ENCODE results near the gene SENP7. TPM values are rescaled to one million over a fixed set of nuclear protein-coding genes. Genes with fewer than 3 reads are reported as not detected.

The SENP7 gene
- polyA plus RNA-seq, 1 of the 3 experiments (the other 2 are of a cell fraction): 2.7 TPM

GRCh38 chr3:101484805-101485620 is 28.0 kb downstream of the SENP7 start:
- Histone ChIP-seq H4K20me1 (ENCODE audit: insufficient read depth) (no peaks in the 10 kb centered on the region), H3F3A (replicated peaks; ENCODE audit: insufficient read depth) (peaks cover 2% of the 10 kb centered on the region), H3K79me2 (ENCODE audit: insufficient read depth) (peaks cover 32% of the 10 kb centered on the region), H3K4me2 (0 out of 2 replicates have a peak overlapping the region, but pooled peaks have one; percentile 38), H3K4me1 (ENCODE audit: control insufficient read depth in 1 of 2, insufficient read depth in 2 of 2, low read depth in 1 of 2, low read length in 1 of 2) (no peaks in the 10 kb centered on the region), H3K36me3 (replicated peaks in 1 of 2; ENCODE audit: control insufficient read depth in 1 of 2, insufficient read depth in 2 of 2, low read length in 1 of 2) (peaks cover 0 to 8% of the 10 kb centered on the region in 2 experiments), H2AFZ (ENCODE audit: low read depth) (no peak overlapping the region), H3K9ac (0 out of 2 replicates have a peak overlapping the region, but pooled peaks have one; percentile 13), H3K9me2 (no peaks in the 10 kb centered on the region), H3K9me3 (0 out of 2 replicates have a peak, but pooled peaks cover 4% of the 10 kb centered on the region), H3K27ac (ENCODE audit: low read depth in 2 of 2, low read length in 1 of 2) (peak overlapping the region in 1 of 2 experiments; percentile 17; a peak in 2 of 4 replicates), H3K27me3 (ENCODE audit: insufficient read depth) (no peaks in the 10 kb centered on the region), H3K4me3 (ENCODE audit: low read depth in 2 of 2, low read length in 1 of 2) (no peak overlapping the region)
- TF ChIP-seq FOSL2 (IDR thresholded peaks at IDR 0.05; ENCODE audit: borderline replicate concordance, low read depth) (peak; percentile 58; the same call in 1 of the 2 replicates), TEAD4 (IDR thresholded peaks at IDR 0.05; ENCODE audit: borderline replicate concordance, insufficient read depth) (no peak), TCF12 (IDR thresholded peaks at IDR 0.05) (peak; percentile 9; the same call in 1 of the 2 replicates), SMC3 (IDR thresholded peaks at IDR 0.05; ENCODE audit: low read depth, low read length) (no peak), GABPA (IDR thresholded peaks at IDR 0.05; ENCODE audit: low read depth) (no peak), REST (IDR thresholded peaks at IDR 0.05; ENCODE audit: low read depth, low read length) (no peak), EZH2phosphoT487 (IDR thresholded peaks at IDR 0.05; ENCODE audit: borderline replicate concordance, low read depth) (no peak)
- TF ChIP-seq, protein P1, sequence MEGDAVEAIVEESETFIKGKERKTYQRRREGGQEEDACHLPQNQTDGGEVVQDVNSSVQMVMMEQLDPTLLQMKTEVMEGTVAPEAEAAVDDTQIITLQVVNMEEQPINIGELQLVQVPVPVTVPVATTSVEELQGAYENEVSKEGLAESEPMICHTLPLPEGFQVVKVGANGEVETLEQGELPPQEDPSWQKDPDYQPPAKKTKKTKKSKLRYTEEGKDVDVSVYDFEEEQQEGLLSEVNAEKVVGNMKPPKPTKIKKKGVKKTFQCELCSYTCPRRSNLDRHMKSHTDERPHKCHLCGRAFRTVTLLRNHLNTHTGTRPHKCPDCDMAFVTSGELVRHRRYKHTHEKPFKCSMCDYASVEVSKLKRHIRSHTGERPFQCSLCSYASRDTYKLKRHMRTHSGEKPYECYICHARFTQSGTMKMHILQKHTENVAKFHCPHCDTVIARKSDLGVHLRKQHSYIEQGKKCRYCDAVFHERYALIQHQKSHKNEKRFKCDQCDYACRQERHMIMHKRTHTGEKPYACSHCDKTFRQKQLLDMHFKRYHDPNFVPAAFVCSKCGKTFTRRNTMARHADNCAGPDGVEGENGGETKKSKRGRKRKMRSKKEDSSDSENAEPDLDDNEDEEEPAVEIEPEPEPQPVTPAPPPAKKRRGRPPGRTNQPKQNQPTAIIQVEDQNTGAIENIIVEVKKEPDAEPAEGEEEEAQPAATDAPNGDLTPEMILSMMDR (IDR thresholded peaks at IDR 0.05): no peak
- TF ChIP-seq, protein P2, sequence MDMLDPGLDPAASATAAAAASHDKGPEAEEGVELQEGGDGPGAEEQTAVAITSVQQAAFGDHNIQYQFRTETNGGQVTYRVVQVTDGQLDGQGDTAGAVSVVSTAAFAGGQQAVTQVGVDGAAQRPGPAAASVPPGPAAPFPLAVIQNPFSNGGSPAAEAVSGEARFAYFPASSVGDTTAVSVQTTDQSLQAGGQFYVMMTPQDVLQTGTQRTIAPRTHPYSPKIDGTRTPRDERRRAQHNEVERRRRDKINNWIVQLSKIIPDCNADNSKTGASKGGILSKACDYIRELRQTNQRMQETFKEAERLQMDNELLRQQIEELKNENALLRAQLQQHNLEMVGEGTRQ (IDR thresholded peaks at IDR 0.05; ENCODE audit: borderline replicate concordance, low read depth, low read length): no peak
- 77% methylated on average over 8 of the region's 8 CpGs for WGBS (ENCODE audit: low lambda C conversion rate)
- ChIA-PET CTCF (interaction anchor here (1.8 kb wide), 1 partner anchor 12 kb away, joined by 5 read pairs; no protein-coding TSS in a partner anchor), POLR2A (no interaction called here)
- no peak for DNase-seq

Data from SK-N-SH (cell line).